ENCODE measurements around the gene LTBP2.

The LTBP2 gene

DNA sequence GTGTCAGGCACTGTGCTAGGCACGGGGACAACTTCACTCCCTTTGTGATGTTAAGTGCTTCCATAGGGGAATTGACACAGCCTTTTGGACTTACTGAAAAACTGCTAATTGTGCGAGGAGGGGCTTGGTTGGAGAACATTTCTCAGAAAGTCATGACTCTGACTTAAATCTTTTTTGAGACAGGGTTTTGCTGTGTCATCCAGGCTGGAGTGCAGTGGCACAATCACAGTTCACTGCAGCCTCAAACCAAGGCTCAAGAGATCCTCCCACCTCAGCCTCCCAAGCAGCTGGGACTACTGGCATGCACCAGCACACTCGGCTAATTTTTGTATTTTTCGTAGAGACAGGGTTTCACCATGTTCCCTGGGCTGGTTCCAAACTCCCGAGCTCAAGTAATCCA lies 10.2 kb upstream of the LTBP2 start:
- POLR2A ChIA-PET = no interaction called here
- Histone ChIP-seq H3K27ac (ENCODE audit: extremely low read depth, low read depth, low read length) (no peak overlapping the region), H3K9me3 (ENCODE audit: control insufficient read depth, insufficient read depth, low read depth, low read length) (no peaks in the 10 kb centered on the region), H3K36me3 (ENCODE audit: control insufficient read depth in 2 of 2, insufficient read depth in 1 of 2, low read length in 2 of 2) (no peaks in the 10 kb centered on the region), H3K4me1 (ENCODE audit: control insufficient read depth, insufficient read depth, low read length) (no peaks in the 10 kb centered on the region; the same call in 1 of the 2 replicates), H3K4me3 (ENCODE audit: low read depth, low read length) (no peak overlapping the region)
- CTCF ChIA-PET = interaction anchor here (0.9 kb wide), 1 partner anchor 29 kb away, joined by 3 read pairs; no protein-coding TSS in a partner anchor
- no peak for TF ChIP-seq ZNF311 (tag by site-specific recombination; IDR thresholded peaks at IDR 0.05; ENCODE audit: borderline replicate concordance)
- TF ChIP-seq ZNF146 (tag by site-specific recombination; IDR thresholded peaks at IDR 0.05) = no peak
- no peak for TF ChIP-seq ZNF555 (tag by site-specific recombination; conservative IDR thresholded peaks at IDR 0.05)
- no peak for TF ChIP-seq SALL2 (tag by site-specific recombination; IDR thresholded peaks at IDR 0.05; ENCODE audit: borderline replicate concordance)
- TF ChIP-seq ZNF624 (tag by site-specific recombination; IDR thresholded peaks at IDR 0.05) = no peak
- no peak for TF ChIP-seq ZNF423 (tag by site-specific recombination; IDR thresholded peaks at IDR 0.05)
- no peak for TF ChIP-seq ZNF280C (tag by site-specific recombination; IDR thresholded peaks at IDR 0.05)
- no peak for TF ChIP-seq ZSCAN23 (tag by site-specific recombination; IDR thresholded peaks at IDR 0.05)
- TF ChIP-seq HOXA7 (CRISPR knock-in tag; IDR thresholded peaks at IDR 0.05; ENCODE audit: borderline replicate concordance) = no peak

DNA sequence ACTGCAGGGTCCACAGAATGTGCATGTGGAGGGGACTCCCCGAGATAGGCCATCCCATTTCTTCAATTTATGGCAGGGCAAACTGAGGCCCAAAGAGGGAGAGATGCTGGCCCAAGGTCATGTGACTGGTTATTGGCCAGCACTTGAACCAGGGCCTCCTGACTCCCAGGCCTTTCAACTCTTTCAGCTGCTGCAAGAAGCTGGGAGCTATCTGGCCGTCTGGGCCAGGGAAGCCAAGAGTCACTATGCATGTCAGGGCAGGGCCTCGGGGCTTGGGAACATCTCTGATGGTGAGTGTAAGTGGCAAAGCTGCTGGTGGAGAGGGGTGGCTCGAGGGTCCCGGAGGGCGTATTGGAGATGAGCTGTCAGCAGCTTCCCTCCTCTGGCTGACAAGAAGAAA lies 9.5 kb upstream of the LTBP2 start:
- POLR2A ChIA-PET = no interaction called here
- no peak for TF ChIP-seq ZNF211 (tag by site-specific recombination; IDR thresholded peaks at IDR 0.05; ENCODE audit: low read depth)
- TF ChIP-seq PRDM4 (tag by site-specific recombination; IDR thresholded peaks at IDR 0.05) = no peak
- no peak for TF ChIP-seq OVOL3 (tag by site-specific recombination; IDR thresholded peaks at IDR 0.05)
- no peak for TF ChIP-seq ZNF510 (tag by site-specific recombination; IDR thresholded peaks at IDR 0.05; ENCODE audit: insufficient replicate concordance)
- no peak for TF ChIP-seq ZNF529 (tag by site-specific recombination; IDR thresholded peaks at IDR 0.05; ENCODE audit: insufficient replicate concordance)
- no peak for TF ChIP-seq ZNF785 (tag by site-specific recombination; IDR thresholded peaks at IDR 0.05)
- TF ChIP-seq ZNF776 (tag by site-specific recombination; IDR thresholded peaks at IDR 0.05; ENCODE audit: borderline replicate concordance) = no peak
- no peak for TF ChIP-seq ZSCAN30 (tag by site-specific recombination; IDR thresholded peaks at IDR 0.05)
- no peak for TF ChIP-seq MEIS1 (CRISPR knock-in tag; IDR thresholded peaks at IDR 0.05; ENCODE audit: borderline replicate concordance)
- no peak for TF ChIP-seq ZNF792 (tag by site-specific recombination; IDR thresholded peaks at IDR 0.05)
- TF ChIP-seq ZNF654 (tag by site-specific recombination; IDR thresholded peaks at IDR 0.05; ENCODE audit: low read depth) = no peak
- no peak for TF ChIP-seq ZNF341 (tag by site-specific recombination; IDR thresholded peaks at IDR 0.05; ENCODE audit: low read depth)
- no peak for TF ChIP-seq ZNF664 (tag by site-specific recombination; IDR thresholded peaks at IDR 0.05)
- TF ChIP-seq ZNF335 (tag by site-specific recombination; conservative IDR thresholded peaks at IDR 0.05) = no peak
- H3K9me3 ChIP-seq (ENCODE audit: control insufficient read depth, insufficient read depth, low read depth, low read length) = no peaks in the 10 kb centered on the region

More for the DNA sequence above, 9.5 kb upstream of the LTBP2 start:
- no peak overlapping the region for H3K27ac ChIP-seq (ENCODE audit: extremely low read depth, low read depth, low read length)
- H3K4me3 ChIP-seq (ENCODE audit: low read depth, low read length) = no peak overlapping the region
- H3K36me3 ChIP-seq (ENCODE audit: control insufficient read depth in 2 of 2, insufficient read depth in 1 of 2, low read length in 2 of 2) = no peaks in the 10 kb centered on the region
- CTCF ChIA-PET = interaction anchor here (0.7 kb wide), 1 partner anchor 9 kb away, joined by 3 read pairs; no protein-coding TSS in a partner anchor
- no peaks in the 10 kb centered on the region; the same call in 1 of the 2 replicates for H3K4me1 ChIP-seq (ENCODE audit: control insufficient read depth, insufficient read depth, low read length)
